NCI-H1694 treated with DMSO at 0.1 percent for 48 hours (cell line): ENCODE data around the gene PHF21A.

ENCODE experiments used
- DNase-seq: peaks from one replicate; lab custom pipeline; 2025; lab: John Stamatoyannopoulos, UW

The PHF21A gene

GRCh38 chr11:45884596-45885185 lies 236.6 kb downstream of the PHF21A start:
- no peak for DNase-seq
